NCI-H2196 (cell line): ENCODE results near the gene PTS.

Source experiments
- DNase-seq: peaks from one replicate; lab custom pipeline; 2025; ENCODE audit not compliant: unreplicated experiment; lab: John Stamatoyannopoulos, UW

Gene PTS

DNA sequence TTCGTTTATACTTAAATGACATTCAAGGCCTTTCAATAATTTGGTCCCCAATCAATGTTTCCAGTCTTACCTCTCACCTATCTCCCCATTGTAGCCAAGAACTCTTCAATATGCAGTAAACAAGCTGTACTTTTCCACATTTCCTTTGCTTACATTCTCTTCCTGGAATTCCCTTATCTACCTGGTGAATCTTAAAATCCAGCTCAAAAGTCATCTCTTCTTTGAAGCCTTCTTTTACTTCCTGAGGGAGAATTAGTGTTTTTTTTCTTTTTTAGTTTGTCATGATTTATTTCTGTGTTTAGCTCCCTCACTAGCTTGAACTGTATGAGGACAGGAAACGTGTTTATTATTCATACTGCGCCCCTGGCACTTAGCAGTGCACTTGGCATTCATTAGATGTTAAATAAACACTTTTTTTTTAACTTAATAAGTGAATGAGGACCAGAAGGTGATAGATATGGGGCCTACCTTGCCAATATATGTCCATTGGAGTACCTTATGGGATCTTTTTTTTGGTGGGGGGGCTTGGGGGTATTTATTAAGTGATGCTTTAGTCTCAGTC, 4.9 kb upstream of the PTS start:
- no peak for DNase-seq

DNA sequence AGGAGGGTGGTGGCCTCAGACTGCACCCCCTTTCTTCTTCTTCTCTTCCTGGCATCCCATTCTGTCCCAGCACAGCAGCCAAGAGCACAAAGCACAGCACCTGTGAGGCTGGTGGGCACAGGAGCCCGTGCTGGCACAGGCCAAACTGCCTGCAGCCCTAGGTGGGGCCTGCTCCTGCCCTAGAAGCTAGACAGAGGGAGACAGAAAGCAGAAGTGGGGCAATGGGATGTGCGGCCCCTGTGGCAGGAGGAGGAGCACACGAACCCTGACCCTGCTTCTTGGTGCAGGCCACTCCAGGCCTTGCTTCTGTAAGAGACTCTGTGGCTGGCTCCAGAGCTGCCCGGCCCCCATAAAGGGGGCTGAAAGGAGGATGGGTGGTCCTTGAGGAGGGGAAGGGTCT, 3.9 kb upstream of the PTS start:
- DNase-seq = no peak

- no peak for DNase-seq
Observed at GRCh38 chr11:112223121-112223520, 3.1 kb upstream of the PTS start.

- no peak for DNase-seq
Observed at GRCh38 chr11:112223754-112224532, 2.3 kb upstream of the PTS start.

- DNase-seq = peak; percentile 35
Observed at GRCh38 chr11:112225753-112226061, 521 bp upstream of the PTS start.

GRCh38 chr11:112226831-112227401, 688 bp downstream of the PTS start:
- no peak for DNase-seq

- DNase-seq = no peak
Observed at GRCh38 chr11:112227471-112227870, 1.2 kb downstream of the PTS start.

DNA sequence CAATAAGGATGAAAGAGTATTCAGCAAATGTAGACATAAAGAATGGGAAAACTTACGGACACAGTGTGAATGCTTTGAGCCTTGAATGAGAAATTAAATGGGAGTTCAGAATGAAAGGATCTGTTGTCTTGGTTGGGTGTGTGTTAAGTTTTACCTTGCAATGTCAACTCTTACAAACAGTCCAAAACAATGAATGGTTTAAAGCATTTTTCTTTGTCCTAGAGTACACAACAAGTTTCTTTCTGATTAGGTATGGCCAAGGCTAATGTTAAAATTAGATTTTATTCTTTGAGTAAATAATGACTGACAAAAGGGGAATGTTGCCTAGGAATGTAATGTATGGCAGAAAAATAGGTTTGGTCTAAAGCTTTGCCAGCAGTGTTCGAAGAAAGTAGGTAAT, 2.5 kb downstream of the PTS start:
- DNase-seq = no peak

GRCh38 chr11:112229159-112229558, 2.9 kb downstream of the PTS start:
- no peak for DNase-seq

GRCh38 chr11:112229746-112230433, 3.7 kb downstream of the PTS start:
- DNase-seq = no peak

DNA sequence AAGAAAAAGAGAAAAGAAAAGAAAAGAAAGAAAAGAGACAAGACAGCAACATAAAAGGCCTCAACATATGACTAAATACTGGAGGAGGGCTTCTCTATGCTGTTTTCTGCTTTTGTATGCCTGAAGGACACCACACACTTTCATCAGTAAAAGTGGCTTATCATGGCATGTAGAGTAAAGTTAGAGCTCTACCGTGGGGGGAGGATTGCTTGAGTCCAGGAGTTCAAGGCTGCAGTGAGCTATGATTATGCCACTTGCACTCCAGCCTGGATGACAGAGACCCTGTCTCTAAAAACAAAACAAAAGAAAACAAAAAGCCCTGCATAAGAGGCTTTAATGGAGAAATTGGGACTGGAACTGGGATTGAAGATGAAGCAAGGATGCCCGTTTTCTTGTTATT, 5.7 kb downstream of the PTS start:
- no peak for DNase-seq

DNA sequence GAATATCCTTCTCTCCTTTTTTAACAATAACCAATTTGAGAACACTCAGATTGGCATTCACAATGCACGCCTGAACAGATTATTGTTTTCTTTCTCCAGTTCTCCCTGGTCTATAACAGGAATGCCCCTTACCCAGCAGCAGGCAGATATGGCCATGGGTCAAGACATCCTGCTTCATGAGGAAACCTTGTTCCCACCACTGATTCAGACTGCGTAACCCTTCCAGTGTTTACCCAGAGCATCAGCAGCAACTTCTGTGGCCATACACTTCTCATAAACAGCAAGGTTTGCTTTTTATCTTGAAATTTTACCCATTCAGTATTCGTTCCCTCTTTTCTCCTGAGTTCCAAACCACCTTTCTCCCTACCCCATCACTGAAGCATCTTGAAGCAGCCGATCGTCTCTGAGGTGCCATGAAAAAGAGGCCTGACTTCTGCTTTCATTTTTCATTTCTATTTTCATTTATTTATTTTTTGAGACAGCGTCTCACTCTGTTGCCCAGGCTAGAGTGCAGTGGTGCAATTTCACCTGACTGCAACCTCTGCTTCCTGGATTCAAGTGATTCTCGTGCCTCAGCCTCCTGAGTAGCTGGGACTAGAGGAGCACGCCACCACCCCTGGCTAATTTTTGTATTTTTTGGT, 9.6 kb downstream of the PTS start:
- DNase-seq = no peak

GRCh38 chr11:112237451-112237850, 11.2 kb downstream of the PTS start:
- no peak for DNase-seq

- DNase-seq = no peak
Observed at GRCh38 chr11:112238041-112238440, 11.8 kb downstream of the PTS start.

GRCh38 chr11:112241486-112241885, 15.3 kb downstream of the PTS start:
- DNase-seq = no peak

- DNase-seq = no peak
Observed at GRCh38 chr11:112247201-112247600, 21.0 kb downstream of the PTS start.

DNA sequence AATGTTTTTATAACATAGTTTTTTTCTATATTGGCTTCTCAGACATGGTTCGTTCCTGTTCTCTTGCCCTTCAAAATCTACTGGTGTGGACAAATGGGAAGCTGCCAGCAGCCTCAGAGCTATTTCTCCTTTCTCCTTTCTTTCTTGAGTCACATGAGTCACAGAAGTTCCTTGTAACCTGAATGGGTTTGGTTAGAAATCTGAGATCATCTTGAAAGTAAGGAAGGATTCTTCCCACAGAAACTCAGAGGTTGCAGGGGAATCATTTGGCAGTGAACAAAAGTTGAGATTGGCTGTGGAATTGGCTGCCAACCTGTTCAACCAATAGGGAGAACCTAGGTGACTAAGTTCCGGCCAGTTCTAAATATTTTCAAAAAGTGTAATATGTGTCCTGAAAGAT, 22.0 kb downstream of the PTS start:
- DNase-seq = no peak

- DNase-seq = no peak
Observed at GRCh38 chr11:112249871-112250610, 23.8 kb downstream of the PTS start.

DNA sequence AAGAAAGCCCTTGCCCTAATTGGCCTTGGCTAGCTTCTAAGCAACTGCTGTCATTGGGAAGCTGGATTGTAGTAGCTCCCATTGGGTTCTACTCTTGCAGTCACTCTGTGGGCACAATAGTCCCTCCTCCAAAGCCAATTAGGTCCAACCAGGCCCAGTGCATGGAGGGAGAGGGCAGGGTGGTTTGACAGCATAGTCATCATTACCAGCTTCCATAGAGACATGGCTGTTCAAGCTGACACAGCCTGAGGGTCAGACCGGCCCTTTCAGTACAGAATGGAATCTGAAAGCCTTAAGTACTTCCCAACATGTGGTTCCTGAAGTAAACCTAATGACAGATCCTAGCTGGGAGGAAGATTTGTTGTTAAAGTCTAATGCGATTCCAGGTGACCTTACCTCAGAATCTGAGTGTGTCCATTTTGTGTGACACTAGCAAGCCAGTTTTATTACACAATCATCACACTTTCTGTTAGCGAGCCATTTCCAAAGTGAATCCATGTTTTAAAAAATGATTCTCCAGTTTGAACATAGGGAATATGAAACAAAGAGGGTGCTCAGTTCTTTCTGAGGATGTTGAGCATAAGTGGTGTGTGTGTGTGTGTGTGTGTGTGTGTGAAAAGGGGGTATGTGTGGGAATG, 27.5 kb downstream of the PTS start:
- no peak for DNase-seq

DNA sequence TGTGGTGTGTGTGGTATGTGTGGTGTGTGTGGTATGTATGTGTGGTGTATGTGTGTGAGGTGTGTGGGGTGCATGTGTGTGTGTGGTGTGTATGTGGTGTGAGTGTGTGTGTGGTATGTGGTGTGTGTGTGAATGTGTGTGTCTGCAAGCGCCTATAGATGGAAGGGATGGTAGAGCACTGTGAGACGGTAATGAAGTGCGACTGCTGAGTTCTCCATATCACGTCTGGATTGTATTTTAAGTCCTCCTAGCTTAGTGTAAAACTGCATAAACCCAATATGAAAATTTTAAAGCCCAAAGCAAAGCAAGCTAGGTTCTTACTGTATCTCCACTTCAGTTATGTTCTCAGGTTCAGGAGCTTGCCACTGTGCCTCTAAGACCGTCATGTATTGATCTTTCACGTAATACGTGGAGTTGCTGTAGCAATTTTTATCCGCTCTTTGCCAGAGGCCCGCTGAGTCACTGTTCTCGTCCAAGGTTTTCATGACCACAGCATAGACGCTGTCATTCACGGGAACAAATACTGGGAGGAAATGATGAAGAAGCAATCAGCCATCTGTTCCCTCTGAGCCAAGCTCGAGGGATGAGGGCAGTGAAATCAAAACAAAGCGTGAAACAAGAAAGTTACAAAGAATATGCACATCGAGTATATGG, 29.0 kb downstream of the PTS start:
- no peak for DNase-seq
